MM.1S (cell line): Measurements from ENCODE around the gene ACTRT3.

Source experiments
- DNase-seq: peaks from one replicate; pipeline ENCODE4 v3.0.0-alpha.2; 2015
- H2AFZ ChIP-seq: fragments of 300-600 bp; sonication (generic); 2 replicates; pipeline ENCODE4 v1.6.0; 2016; ENCODE audit warnings: antibody characterized with exemption, low read length
- H3F3A ChIP-seq: fragments of 300-600 bp; sonication (generic); 2 replicates; pipeline ENCODE4 v1.6.1; 2016; ENCODE audit warnings: mild to moderate bottlenecking, antibody characterized with exemption, low read length, moderate library complexity, mixed read lengths; ENCODE audit not compliant: insufficient read depth
- H3K27ac ChIP-seq: fragments of 300-600 bp; sonication (generic); 2 replicates; pipeline ENCODE4 v1.5.1; 2016; ENCODE audit warnings: mild to moderate bottlenecking, low read length
- H3K27me3 ChIP-seq: fragments of 300-600 bp; sonication (generic); replicated peaks from 2 replicates; pipeline ENCODE4 v1.6.0; 2016; ENCODE audit warnings: low read length; ENCODE audit not compliant: insufficient read depth
- H3K36me3 ChIP-seq: fragments of 300-600 bp; sonication (generic); replicated peaks from 2 replicates; pipeline ENCODE4 v1.6.1; 2016; ENCODE audit warnings: mild to moderate bottlenecking, low read length, mixed read lengths; ENCODE audit not compliant: insufficient read depth
- H3K4me1 ChIP-seq: fragments of 300-600 bp; sonication (generic); 2 replicates; pipeline ENCODE4 v1.6.1; 2016; ENCODE audit warnings: low read length, mixed read lengths
- H3K4me2 ChIP-seq: fragments of 300-600 bp; sonication (generic); 2 replicates; pipeline ENCODE4 v1.6.0; 2016; ENCODE audit warnings: low read depth, low read length
- H3K4me3 ChIP-seq: fragments of 300-600 bp; sonication (generic); 2 replicates; pipeline ENCODE4 v1.5.1; 2016; ENCODE audit warnings: low read length, mixed read lengths
- H3K79me2 ChIP-seq: fragments of 300-600 bp; sonication (generic); 2 replicates; pipeline ENCODE4 v1.6.1; 2016; ENCODE audit warnings: mixed run types, low read length, mixed read lengths
- H3K9ac ChIP-seq: fragments of 300-600 bp; sonication (generic); 2 replicates; pipeline ENCODE4 v1.6.1; 2016; ENCODE audit warnings: low read length, mixed read lengths
- H3K9me2 ChIP-seq: fragments of 300-600 bp; sonication (generic); replicated peaks from 2 replicates; pipeline ENCODE4 v1.6.1; 2016; ENCODE audit warnings: mild to moderate bottlenecking, low read length, mixed read lengths; ENCODE audit not compliant: insufficient read depth
- H3K9me3 ChIP-seq: fragments of 300-600 bp; sonication (generic); replicated peaks from 2 replicates; pipeline ENCODE4 v1.6.1; 2016; ENCODE audit warnings: mild to moderate bottlenecking, low read length, mixed read lengths; ENCODE audit not compliant: insufficient read depth
- H4K20me1 ChIP-seq: fragments of 300-600 bp; sonication (generic); 2 replicates; pipeline ENCODE4 v1.6.1; 2016; ENCODE audit warnings: mild to moderate bottlenecking, low read length, moderate library complexity, mixed read lengths; ENCODE audit not compliant: insufficient read depth
- EZH2 ChIP-seq: fragments of 300-600 bp; sonication (generic); optimal IDR thresholded peaks from 2 replicates; pipeline ENCODE3; 2017; ENCODE audit warnings: low read depth, mild to moderate bottlenecking, antibody characterized with exemption, low read length, mixed read lengths
- EZH2phosphoT487 ChIP-seq: fragments of 300-600 bp; sonication (generic); IDR thresholded peaks from 2 replicates; pipeline ENCODE4 v1.6.1; 2018; ENCODE audit warnings: antibody characterized with exemption, low read length
- TF ChIP-seq, protein P1 (sequence below): fragments of 300-600 bp; sonication (generic); IDR thresholded peaks from 2 replicates; pipeline ENCODE4 v1.5.1; 2016; ENCODE audit warnings: antibody characterized with exemption, low read length, mixed read lengths

Gene ACTRT3

DNA sequence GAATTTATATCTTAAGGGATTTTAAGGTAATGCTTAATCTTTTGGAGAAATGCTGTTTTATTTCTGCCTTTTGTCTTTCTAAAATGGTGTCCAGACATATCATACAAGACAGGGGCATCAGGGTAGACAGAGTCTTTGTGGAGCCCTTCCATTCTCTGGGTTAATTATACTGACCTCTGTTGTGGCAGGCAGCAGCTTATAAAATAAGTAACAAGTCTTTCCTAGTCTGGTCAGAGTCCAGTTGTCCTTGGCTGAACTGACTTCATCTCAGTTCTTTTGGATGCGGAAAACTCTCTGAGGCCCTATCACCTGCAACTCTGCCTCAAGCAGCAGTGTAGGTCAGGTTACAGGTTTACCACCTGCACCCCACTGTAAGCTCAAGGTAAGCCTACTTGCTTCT lies 23.0 kb upstream of the ACTRT3 start:
- Histone ChIP-seq H3K4me1 (no peaks in the 10 kb centered on the region), H3K27me3 (no peaks in the 10 kb centered on the region), H3K27ac (no peak overlapping the region), H3K79me2 (no peaks in the 10 kb centered on the region), H3K9me2 (no peaks in the 10 kb centered on the region), H3K4me3 (no peak overlapping the region), H3K4me2 (no peak overlapping the region), H3K9me3 (no peaks in the 10 kb centered on the region), H4K20me1 (no peaks in the 10 kb centered on the region), H3F3A (no peaks in the 10 kb centered on the region), H3K36me3 (no peaks in the 10 kb centered on the region; the same call in 1 of the 2 replicates), H2AFZ (no peak overlapping the region), H3K9ac (no peak overlapping the region)
- TF ChIP-seq EZH2phosphoT487: no peak
- no peak for DNase-seq

DNA sequence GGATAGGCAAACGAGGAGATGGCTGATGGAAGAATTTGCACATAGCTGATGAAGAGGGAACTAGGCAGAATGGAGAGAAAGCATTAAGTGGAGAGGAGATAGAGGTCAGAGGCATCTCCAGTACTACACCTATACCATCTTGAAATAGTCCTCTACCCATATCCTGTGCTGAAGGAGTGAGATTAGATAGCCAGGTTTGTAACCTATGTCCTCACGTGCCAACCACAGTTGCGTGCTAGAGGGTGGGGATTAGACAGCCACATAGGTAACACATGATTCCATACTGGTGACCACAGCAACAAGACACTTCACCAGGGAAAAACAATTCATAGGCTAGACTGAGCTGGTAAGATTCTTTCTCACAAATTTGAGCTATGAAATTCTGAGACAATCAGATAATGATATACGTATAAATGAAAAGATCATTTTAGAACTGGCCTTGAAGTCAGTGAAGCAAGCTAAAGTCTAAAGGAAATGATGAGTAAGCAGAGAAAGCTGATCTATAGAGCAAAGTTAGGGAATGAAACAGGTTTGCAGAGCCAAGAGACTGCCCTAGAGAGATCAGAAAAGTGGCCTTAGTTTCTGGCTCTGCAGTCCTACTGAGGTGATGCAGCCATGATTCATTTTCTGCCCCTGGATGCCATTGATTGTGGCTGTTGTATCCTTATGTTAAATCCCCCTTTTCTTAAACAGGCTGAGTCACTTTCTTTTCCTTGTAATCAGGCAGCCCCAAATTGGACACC lies 21.5 kb upstream of the ACTRT3 start:
- Histone ChIP-seq H2AFZ (no peak overlapping the region), H3K27ac (no peak overlapping the region), H3K9ac (no peak overlapping the region), H3K79me2 (no peaks in the 10 kb centered on the region), H3K36me3 (peaks cover 9% of the 10 kb centered on the region; the same call in 1 of the 2 replicates), H3K4me2 (no peak overlapping the region), H3F3A (no peaks in the 10 kb centered on the region), H3K27me3 (no peaks in the 10 kb centered on the region), H3K4me1 (no peaks in the 10 kb centered on the region), H3K9me3 (no peaks in the 10 kb centered on the region), H3K4me3 (no peak overlapping the region), H3K9me2 (no peaks in the 10 kb centered on the region), H4K20me1 (no peaks in the 10 kb centered on the region)
- TF ChIP-seq EZH2 (no peak), EZH2phosphoT487 (no peak)
- TF ChIP-seq, protein P1, sequence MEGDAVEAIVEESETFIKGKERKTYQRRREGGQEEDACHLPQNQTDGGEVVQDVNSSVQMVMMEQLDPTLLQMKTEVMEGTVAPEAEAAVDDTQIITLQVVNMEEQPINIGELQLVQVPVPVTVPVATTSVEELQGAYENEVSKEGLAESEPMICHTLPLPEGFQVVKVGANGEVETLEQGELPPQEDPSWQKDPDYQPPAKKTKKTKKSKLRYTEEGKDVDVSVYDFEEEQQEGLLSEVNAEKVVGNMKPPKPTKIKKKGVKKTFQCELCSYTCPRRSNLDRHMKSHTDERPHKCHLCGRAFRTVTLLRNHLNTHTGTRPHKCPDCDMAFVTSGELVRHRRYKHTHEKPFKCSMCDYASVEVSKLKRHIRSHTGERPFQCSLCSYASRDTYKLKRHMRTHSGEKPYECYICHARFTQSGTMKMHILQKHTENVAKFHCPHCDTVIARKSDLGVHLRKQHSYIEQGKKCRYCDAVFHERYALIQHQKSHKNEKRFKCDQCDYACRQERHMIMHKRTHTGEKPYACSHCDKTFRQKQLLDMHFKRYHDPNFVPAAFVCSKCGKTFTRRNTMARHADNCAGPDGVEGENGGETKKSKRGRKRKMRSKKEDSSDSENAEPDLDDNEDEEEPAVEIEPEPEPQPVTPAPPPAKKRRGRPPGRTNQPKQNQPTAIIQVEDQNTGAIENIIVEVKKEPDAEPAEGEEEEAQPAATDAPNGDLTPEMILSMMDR: no peak
- no peak for DNase-seq

DNA sequence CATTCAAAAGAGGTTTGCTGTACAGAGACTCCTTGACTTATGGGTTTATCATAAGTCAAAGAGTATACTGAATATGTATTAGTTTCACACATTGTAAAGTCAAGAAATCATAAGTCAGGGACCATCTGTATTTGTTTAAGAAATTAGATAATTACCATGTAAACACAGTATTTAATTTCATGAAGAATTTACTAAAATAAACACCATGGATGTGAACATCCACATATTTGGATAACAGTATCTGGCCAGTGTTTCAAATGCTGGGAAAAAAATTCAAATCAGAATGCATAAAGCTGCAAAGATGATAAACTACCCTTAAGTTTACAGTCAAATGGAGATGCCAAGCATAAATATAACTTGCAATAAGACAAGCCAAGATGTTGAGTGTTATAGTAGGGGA lies 20.9 kb upstream of the ACTRT3 start:
- TF ChIP-seq, protein P1: no peak
- TF ChIP-seq EZH2phosphoT487: no peak
- TF ChIP-seq EZH2: no peak
- no peak for DNase-seq
- no peaks in the 10 kb centered on the region for H3K4me1 ChIP-seq
- H3K9me3 ChIP-seq: no peaks in the 10 kb centered on the region
- no peak overlapping the region for H3K27ac ChIP-seq
- no peak overlapping the region for H3K4me2 ChIP-seq
- H3F3A ChIP-seq: no peaks in the 10 kb centered on the region
- H3K36me3 ChIP-seq: peaks cover 12% of the 10 kb centered on the region; the same call in 1 of the 2 replicates
- H3K9me2 ChIP-seq: no peaks in the 10 kb centered on the region
- no peak overlapping the region for H3K4me3 ChIP-seq
- H4K20me1 ChIP-seq: no peaks in the 10 kb centered on the region
- no peaks in the 10 kb centered on the region for H3K79me2 ChIP-seq
- H3K9ac ChIP-seq: no peak overlapping the region
- H2AFZ ChIP-seq: no peak overlapping the region
- no peaks in the 10 kb centered on the region for H3K27me3 ChIP-seq

DNA sequence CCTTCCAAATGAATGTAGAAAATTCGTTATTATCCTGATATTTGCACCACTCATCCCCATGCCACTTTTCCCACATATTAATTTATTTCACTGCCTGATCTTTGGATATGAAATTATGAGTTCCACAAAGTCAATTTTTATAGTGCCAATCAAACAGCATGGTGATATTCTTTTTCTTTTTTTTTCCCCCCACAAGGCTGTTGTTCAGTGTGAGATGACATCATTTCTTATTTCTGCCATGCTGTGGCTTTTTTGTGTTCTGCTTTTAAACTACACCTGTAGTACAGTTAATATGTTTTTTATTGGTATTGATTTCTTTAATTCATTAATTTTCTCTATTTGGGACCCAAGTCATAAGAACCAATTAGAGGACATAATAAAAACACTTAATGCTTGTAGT lies 18.4 kb upstream of the ACTRT3 start:
- no peak overlapping the region for H3K4me2 ChIP-seq
- no peaks in the 10 kb centered on the region for H3K27me3 ChIP-seq
- H4K20me1 ChIP-seq: no peaks in the 10 kb centered on the region
- H3K9ac ChIP-seq: no peak overlapping the region
- no peak overlapping the region for H2AFZ ChIP-seq
- H3K4me3 ChIP-seq: no peak overlapping the region
- H3F3A ChIP-seq: no peaks in the 10 kb centered on the region
- H3K79me2 ChIP-seq: no peaks in the 10 kb centered on the region
- H3K4me1 ChIP-seq: no peaks in the 10 kb centered on the region
- no peaks in the 10 kb centered on the region for H3K9me3 ChIP-seq
- H3K27ac ChIP-seq: no peak overlapping the region
- no peak for DNase-seq
- H3K36me3 ChIP-seq: peaks cover 24% of the 10 kb centered on the region; the same call in 1 of the 2 replicates
- H3K9me2 ChIP-seq: no peaks in the 10 kb centered on the region
- TF ChIP-seq EZH2phosphoT487 (no peak), EZH2 (no peak)
- TF ChIP-seq, protein P1: no peak
